Uterus (tissue), 4 donors: Measurements from ENCODE around the gene LRRC28. TPM values are rescaled to one million over a fixed set of nuclear protein-coding genes. Genes with fewer than 3 reads are reported as not detected.

Experiments used
- DNase-seq, 2 donors: peaks; one replicate each; pipeline ENCODE4 v3.0.0-alpha.2; 2019 to 2020
- H3K27ac ChIP-seq, 2 donors: fragments of 200-600 bp; sonication (generic); 1 replicate in 1 of 2; 2 replicates in 1 of 2; pipeline ENCODE4 v1.5.1; 2016 to 2018
- H3K27me3 ChIP-seq, 2 donors: fragments of 200-600 bp; sonication (generic); one replicate each; pipeline ENCODE4 v1.5.1; 2018 to 2019; ENCODE audit warnings: control low read depth in 1 of 2
- H3K36me3 ChIP-seq, 2 donors: fragments of 200-600 bp; sonication (generic); one replicate each; pipeline ENCODE4 v1.5.1; 2019; ENCODE audit warnings: control low read depth in 1 of 2
- H3K4me1 ChIP-seq, 2 donors: fragments of 200-600 bp; sonication (generic); one replicate each; pipeline ENCODE4 v1.5.1; 2018 to 2019; ENCODE audit warnings: control low read depth in 1 of 2
- H3K4me3 ChIP-seq, 2 donors: fragments of 200-600 bp; sonication (generic); 1 replicate in 1 of 2; 2 replicates in 1 of 2; pipeline ENCODE4 v1.5.1; 2018 to 2019; ENCODE audit warnings: mild to moderate bottlenecking in 1 of 2
- H3K9me3 ChIP-seq, 2 donors: fragments of 200-600 bp; sonication (generic); one replicate each; pipeline ENCODE4 v1.5.1; 2019; ENCODE audit warnings: control low read depth in 1 of 2
- POLR2A ChIP-seq, 2 donors: fragments of 450-650 bp; IDR thresholded peaks; one replicate each; pipeline ENCODE4 v1.6.1; 2016; ENCODE audit warnings: antibody characterized with exemption in 2 of 2, mild to moderate bottlenecking in 1 of 2, moderate library complexity in 1 of 2
- intact Hi-C: fragments of 100-400 bp; cut with DNase I; formaldehyde crosslinking; loops from one replicate; pipeline ENCODE4 v1.15.1; 2023; ENCODE audit warnings: low total_unique reads
- total RNA-seq, 4 donors: library from RNA; depleted of rRNA in 3 of 4; stranded (reverse); fragments of >200 nt in 3 of 4; gene quantifications; one replicate each; pipeline versions ENCODE4 v1.1.0 to v1.2.4, GENCODE V29; 2014 to 2023
- TF ChIP-seq, protein P1 (sequence below), 4 experiments: fragments of 200-600 bp in 2 of 4; fragments of 450-650 bp in 2 of 4; sonication (generic) in 2 of 4; IDR thresholded peaks; one replicate each; pipeline ENCODE4 v1.5.1; 2016 to 2019; ENCODE audit warnings: antibody characterized with exemption in 4 of 4, mild to moderate bottlenecking in 2 of 4, moderate library complexity in 1 of 4
- donor health status: DM: yes; HTN: yes; CAD: no.

LRRC28 gene
- total RNA-seq, 4 donors from 2014 or later, result 28.8 to 50.3 (median 35.5) TPM

DNA sequence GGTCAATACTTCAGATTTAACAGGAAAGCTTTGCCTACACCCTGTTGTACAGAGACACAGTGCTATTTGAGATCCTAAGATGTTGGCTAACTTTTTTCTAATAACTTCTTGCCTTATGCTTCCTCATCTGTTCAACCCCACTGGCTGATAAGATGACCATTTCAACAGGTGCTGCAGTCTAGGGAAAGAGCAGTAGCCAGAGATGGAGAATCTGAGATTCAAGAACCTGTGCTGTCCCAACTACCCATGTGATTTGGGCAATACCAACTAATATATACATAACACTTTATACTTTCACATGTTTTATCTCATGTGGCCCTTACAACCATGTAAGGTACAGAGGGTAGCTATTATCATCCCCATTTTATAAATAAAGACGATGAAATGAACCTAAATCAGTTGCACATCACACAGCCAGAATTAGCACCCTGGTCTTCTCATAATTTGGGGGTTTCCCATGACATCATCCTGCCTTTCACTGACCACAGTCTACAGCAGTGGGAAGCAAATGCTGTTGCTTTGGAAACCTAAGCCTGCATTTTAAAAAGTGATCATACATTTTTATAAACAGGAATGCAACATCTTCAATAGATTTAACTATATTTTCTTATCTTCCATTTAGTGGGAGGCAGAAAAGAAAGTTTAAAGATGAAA, 11.6 kb upstream of the LRRC28 start:
- H3K36me3 ChIP-seq, result no peaks in the 10 kb centered on the region
- H3K4me3 ChIP-seq, result no peak overlapping the region
- intact Hi-C loops, result no loop called here
- H3K4me1 ChIP-seq, result no peaks in the 10 kb centered on the region
- TF ChIP-seq, protein P1, sequence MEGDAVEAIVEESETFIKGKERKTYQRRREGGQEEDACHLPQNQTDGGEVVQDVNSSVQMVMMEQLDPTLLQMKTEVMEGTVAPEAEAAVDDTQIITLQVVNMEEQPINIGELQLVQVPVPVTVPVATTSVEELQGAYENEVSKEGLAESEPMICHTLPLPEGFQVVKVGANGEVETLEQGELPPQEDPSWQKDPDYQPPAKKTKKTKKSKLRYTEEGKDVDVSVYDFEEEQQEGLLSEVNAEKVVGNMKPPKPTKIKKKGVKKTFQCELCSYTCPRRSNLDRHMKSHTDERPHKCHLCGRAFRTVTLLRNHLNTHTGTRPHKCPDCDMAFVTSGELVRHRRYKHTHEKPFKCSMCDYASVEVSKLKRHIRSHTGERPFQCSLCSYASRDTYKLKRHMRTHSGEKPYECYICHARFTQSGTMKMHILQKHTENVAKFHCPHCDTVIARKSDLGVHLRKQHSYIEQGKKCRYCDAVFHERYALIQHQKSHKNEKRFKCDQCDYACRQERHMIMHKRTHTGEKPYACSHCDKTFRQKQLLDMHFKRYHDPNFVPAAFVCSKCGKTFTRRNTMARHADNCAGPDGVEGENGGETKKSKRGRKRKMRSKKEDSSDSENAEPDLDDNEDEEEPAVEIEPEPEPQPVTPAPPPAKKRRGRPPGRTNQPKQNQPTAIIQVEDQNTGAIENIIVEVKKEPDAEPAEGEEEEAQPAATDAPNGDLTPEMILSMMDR (IDR thresholded peaks at IDR 0.05), result no peak
- no peak for TF ChIP-seq POLR2A (IDR thresholded peaks at IDR 0.05)
- H3K9me3 ChIP-seq, result no peaks in the 10 kb centered on the region
- H3K27me3 ChIP-seq, result no peaks in the 10 kb centered on the region
- H3K27ac ChIP-seq, result no peak overlapping the region
- no peak for DNase-seq

DNA sequence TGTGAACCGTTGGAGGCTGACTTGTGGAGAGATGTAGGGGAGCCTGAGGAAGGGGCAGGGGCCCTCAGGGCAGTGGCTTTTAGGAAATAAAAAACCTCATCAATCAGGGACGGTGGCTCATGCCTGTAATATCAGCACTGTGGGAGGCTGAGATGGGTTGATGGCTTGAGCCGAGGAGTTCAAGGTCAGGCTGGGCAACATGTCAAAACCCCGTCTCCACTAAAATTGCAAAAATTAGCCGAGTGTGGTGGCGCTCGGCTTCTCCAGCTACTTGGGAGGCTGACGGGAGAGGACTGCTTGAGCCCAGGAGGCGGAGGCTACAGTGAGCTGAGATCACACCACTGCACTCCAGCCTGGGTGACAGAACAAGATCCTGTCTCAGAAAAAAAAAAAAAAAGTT, 9.5 kb upstream of the LRRC28 start:
- TF ChIP-seq, protein P1 (IDR thresholded peaks at IDR 0.05), result no peak

DNA sequence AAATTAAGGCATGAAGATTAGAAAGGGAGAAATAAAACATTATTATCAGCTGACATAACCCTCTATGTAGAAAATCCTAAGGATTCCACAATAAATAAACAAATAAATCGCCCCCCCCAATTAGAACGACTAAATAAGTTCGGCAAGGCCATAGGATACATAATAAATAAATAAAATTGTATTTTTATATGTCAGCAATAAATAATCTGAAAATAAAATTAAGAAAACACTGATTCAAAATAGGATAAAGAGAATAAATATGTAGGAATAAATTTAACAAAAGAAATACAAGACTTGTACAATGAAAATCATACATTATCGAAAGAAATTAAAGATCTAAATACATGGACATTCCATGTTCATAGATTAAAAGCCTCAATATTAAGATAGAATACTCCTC, 7.0 kb upstream of the LRRC28 start:
- no peak overlapping the region for H3K4me3 ChIP-seq
- no peaks in the 10 kb centered on the region for H3K9me3 ChIP-seq
- H3K36me3 ChIP-seq, result no peaks in the 10 kb centered on the region
- TF ChIP-seq POLR2A (IDR thresholded peaks at IDR 0.05), result no peak
- TF ChIP-seq, protein P1 (IDR thresholded peaks at IDR 0.05), result no peak
- no peaks in the 10 kb centered on the region for H3K4me1 ChIP-seq
- no peak for DNase-seq
- no peak overlapping the region for H3K27ac ChIP-seq
- H3K27me3 ChIP-seq, result no peaks in the 10 kb centered on the region
- intact Hi-C loops, result no loop called here

More for the DNA sequence above, 9.5 kb upstream of the LRRC28 start:
- Histone ChIP-seq H3K27ac (no peak overlapping the region), H3K27me3 (no peaks in the 10 kb centered on the region), H3K4me3 (no peak overlapping the region), H3K36me3 (no peaks in the 10 kb centered on the region), H3K9me3 (no peaks in the 10 kb centered on the region), H3K4me1 (no peaks in the 10 kb centered on the region)
- DNase-seq, result no peak
- intact Hi-C loops, result no loop called here

DNA sequence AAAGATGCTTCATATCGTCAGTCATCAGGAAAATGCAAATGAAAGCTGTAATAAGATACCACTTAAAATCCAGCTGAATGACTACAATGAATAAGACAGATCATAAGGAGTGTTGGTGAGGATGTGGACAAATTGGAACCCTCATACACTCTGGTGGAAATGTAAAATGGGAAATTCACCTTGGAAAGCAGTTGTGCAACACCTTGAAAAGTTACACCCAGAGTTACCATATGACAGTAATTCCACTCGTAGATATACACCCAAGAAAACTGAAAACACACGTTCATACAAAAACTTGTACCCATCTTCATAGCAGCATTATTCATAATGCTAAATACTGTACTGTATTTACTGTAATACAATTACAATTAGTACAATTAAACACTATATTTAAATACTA, 4.2 kb upstream of the LRRC28 start:
- Histone ChIP-seq H3K27ac (no peak overlapping the region), H3K4me3 (no peak overlapping the region), H3K9me3 (no peaks in the 10 kb centered on the region), H3K27me3 (no peaks in the 10 kb centered on the region), H3K36me3 (no peaks in the 10 kb centered on the region), H3K4me1 (no peaks in the 10 kb centered on the region)
- no peak for TF ChIP-seq POLR2A (IDR thresholded peaks at IDR 0.05)
- TF ChIP-seq, protein P1 (IDR thresholded peaks at IDR 0.05), result no peak
- DNase-seq, result no peak
- intact Hi-C loops, result no loop called here

DNA sequence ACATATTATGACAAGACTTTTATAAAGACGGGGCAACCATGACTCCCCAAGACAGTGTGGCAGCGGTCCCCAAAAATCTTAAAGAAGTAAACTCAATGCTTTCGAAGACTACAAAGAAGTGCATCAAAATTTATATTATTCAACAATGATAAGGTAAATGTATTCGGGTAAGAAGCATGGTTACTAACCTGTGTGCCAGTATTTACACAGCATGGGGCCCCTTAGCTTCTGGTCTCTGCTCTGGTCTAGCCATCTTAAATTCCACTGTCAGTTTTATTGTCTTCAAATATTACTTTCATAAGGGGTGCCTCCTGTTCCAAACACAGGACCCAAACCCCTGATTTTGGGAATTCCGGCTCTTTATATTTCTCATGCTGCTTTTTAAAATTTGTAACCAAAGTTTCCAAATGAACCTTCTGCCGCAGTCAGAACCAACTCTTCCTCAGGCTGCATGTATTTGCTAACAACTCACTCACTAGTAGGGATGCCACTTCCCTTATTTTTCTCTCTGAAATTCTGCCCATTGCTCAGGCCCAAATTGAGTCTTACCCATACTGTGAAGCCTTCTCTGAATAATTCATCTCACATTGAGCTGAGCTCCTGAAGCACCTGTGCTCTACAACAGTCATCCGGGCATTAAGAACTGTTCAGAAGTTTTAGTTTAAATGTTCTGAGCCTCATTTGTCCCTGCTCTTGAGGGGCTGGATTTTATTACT, 3.1 kb upstream of the LRRC28 start:
- no peaks in the 10 kb centered on the region for H3K9me3 ChIP-seq
- DNase-seq, result no peak
- peak overlapping the region in 1 of 2 donors; percentile 90 for H3K27ac ChIP-seq
- H3K4me1 ChIP-seq, result no peaks in the 10 kb centered on the region
- intact Hi-C loops, result no loop called here
- no peaks in the 10 kb centered on the region for H3K36me3 ChIP-seq
- no peaks in the 10 kb centered on the region for H3K27me3 ChIP-seq
- TF ChIP-seq POLR2A (IDR thresholded peaks at IDR 0.05), result no peak
- TF ChIP-seq, protein P1 (IDR thresholded peaks at IDR 0.05), result no peak
- H3K4me3 ChIP-seq, result peak overlapping the region; percentile 61 to 81
